ENCODE measurements around the gene LRRN2. TPM values are rescaled to one million over a fixed set of nuclear protein-coding genes. Genes with fewer than 3 reads are reported as not detected.

LRRN2 gene
- total RNA-seq, 2 experiments from 2014 or later = not detected

GRCh38 chr1:204613636-204614035 lies 71.9 kb downstream of the LRRN2 start:
- no peaks in the 10 kb centered on the region for H3K4me1 Mint-ChIP-seq (ENCODE audit: low read depth)
- DNase-seq = no peak
- H3K36me3 Mint-ChIP-seq = no peaks in the 10 kb centered on the region
- no peaks in the 10 kb centered on the region for H3K27me3 Mint-ChIP-seq
- no peak overlapping the region for H3K4me3 Mint-ChIP-seq
- ChIA-PET CTCF (interaction anchor here (0.6 to 1.1 kb wide), 2 partner anchors 133 to 183 kb away, joined by 3 to 4 read pairs; no protein-coding TSS in a partner anchor), POLR2A (no interaction called here)
- intact Hi-C loops (cut with micrococcal nuclease) = no loop called here
- no peaks in the 10 kb centered on the region for H3K9me3 Mint-ChIP-seq
- no peak overlapping the region for H3K27ac Mint-ChIP-seq

GRCh38 chr1:204612326-204612725 lies 73.2 kb downstream of the LRRN2 start:
- intact Hi-C loops (cut with micrococcal nuclease) = no loop called here
- no peak for DNase-seq
- no peak overlapping the region for H3K4me3 Mint-ChIP-seq
- CTCF ChIA-PET = interaction anchor here (1.5 kb wide), 1 partner anchor 195 kb away, joined by 6 read pairs; no protein-coding TSS in a partner anchor
- no peaks in the 10 kb centered on the region for H3K9me3 Mint-ChIP-seq
- peaks cover 3% of the 10 kb centered on the region for H3K27me3 Mint-ChIP-seq
- no peaks in the 10 kb centered on the region for H3K4me1 Mint-ChIP-seq (ENCODE audit: low read depth)
- POLR2A ChIA-PET = no interaction called here
- no peak overlapping the region for H3K27ac Mint-ChIP-seq
- no peaks in the 10 kb centered on the region for H3K36me3 Mint-ChIP-seq

- Mint-ChIP-seq H3K27me3 (peaks cover 3% of the 10 kb centered on the region), H3K27ac (no peak overlapping the region), H3K4me1 (ENCODE audit: low read depth) (no peaks in the 10 kb centered on the region), H3K9me3 (no peaks in the 10 kb centered on the region), H3K36me3 (no peaks in the 10 kb centered on the region), H3K4me3 (no peak overlapping the region)
- intact Hi-C loops (cut with micrococcal nuclease) = no loop called here
- ChIA-PET CTCF (interaction anchor here (1.5 kb wide), 1 partner anchor 196 kb away, joined by 6 read pairs; no protein-coding TSS in a partner anchor), POLR2A (no interaction called here)
- DNase-seq = no peak
These were observed 74.5 kb downstream of the LRRN2 start for GRCh38 chr1:204611036-204611435.

GRCh38 chr1:204607910-204608309 lies 77.6 kb downstream of the LRRN2 start:
- POLR2A ChIA-PET = no interaction called here
- CTCF ChIA-PET = interaction anchor here (1.7 to 3.0 kb wide), 2 partner anchors 184 to 199 kb away, joined by 5 to 13 read pairs; no protein-coding TSS in a partner anchor

GRCh38 chr1:204605791-204606190 lies 79.7 kb downstream of the LRRN2 start:
- DNase-seq = no peak
- H3K4me3 Mint-ChIP-seq = no peak overlapping the region
- CTCF ChIA-PET = no interaction called here
- no peaks in the 10 kb centered on the region for H3K9me3 Mint-ChIP-seq
- peaks cover 3% of the 10 kb centered on the region for H3K27me3 Mint-ChIP-seq
- no peaks in the 10 kb centered on the region for H3K36me3 Mint-ChIP-seq
- H3K27ac Mint-ChIP-seq = no peak overlapping the region
- POLR2A ChIA-PET = no interaction called here
- intact Hi-C loops (cut with micrococcal nuclease) = no loop called here
- no peaks in the 10 kb centered on the region for H3K4me1 Mint-ChIP-seq (ENCODE audit: low read depth)

More at GRCh38 chr1:204607910-204608309, 77.6 kb downstream of the LRRN2 start:
- no peak for DNase-seq
- Mint-ChIP-seq H3K9me3 (no peaks in the 10 kb centered on the region), H3K27ac (no peak overlapping the region), H3K4me3 (no peak overlapping the region), H3K4me1 (ENCODE audit: low read depth) (no peaks in the 10 kb centered on the region), H3K36me3 (no peaks in the 10 kb centered on the region), H3K27me3 (peaks cover 3% of the 10 kb centered on the region)
- intact Hi-C loops (cut with micrococcal nuclease) = no loop called here

GRCh38 chr1:204602871-204603542 lies 82.5 kb downstream of the LRRN2 start:
- peaks cover 3% of the 10 kb centered on the region for H3K27me3 Mint-ChIP-seq
- H3K4me3 Mint-ChIP-seq = no peak overlapping the region
- no peak for DNase-seq
- ChIA-PET POLR2A (no interaction called here), CTCF (no interaction called here)
- no peak overlapping the region for H3K27ac Mint-ChIP-seq
- intact Hi-C loops (cut with micrococcal nuclease) = no loop called here
- no peaks in the 10 kb centered on the region for H3K4me1 Mint-ChIP-seq (ENCODE audit: low read depth)
- no peaks in the 10 kb centered on the region for H3K9me3 Mint-ChIP-seq
- H3K36me3 Mint-ChIP-seq = no peaks in the 10 kb centered on the region

- H3K4me3 Mint-ChIP-seq = no peak overlapping the region
- POLR2A ChIA-PET = no interaction called here
- H3K4me1 Mint-ChIP-seq (ENCODE audit: low read depth) = no peaks in the 10 kb centered on the region
- intact Hi-C loops (cut with micrococcal nuclease) = no loop called here
- no peaks in the 10 kb centered on the region for H3K9me3 Mint-ChIP-seq
- peaks cover 2% of the 10 kb centered on the region for H3K36me3 Mint-ChIP-seq
- H3K27ac Mint-ChIP-seq = no peak overlapping the region
- no peaks in the 10 kb centered on the region for H3K27me3 Mint-ChIP-seq
- no peak for DNase-seq
- CTCF ChIA-PET = no interaction called here
These were observed 83.4 kb downstream of the LRRN2 start for GRCh38 chr1:204602111-204602579.

GRCh38 chr1:204600968-204601367 lies 84.6 kb downstream of the LRRN2 start:
- DNase-seq = no peak
- ChIA-PET POLR2A (no interaction called here), CTCF (interaction anchor here (1.2 kb wide), 1 partner anchor 146 kb away, joined by 3 read pairs; no protein-coding TSS in a partner anchor)
- no peaks in the 10 kb centered on the region for H3K4me1 Mint-ChIP-seq (ENCODE audit: low read depth)
- no peak overlapping the region for H3K27ac Mint-ChIP-seq
- no peaks in the 10 kb centered on the region for H3K27me3 Mint-ChIP-seq
- H3K36me3 Mint-ChIP-seq = peaks cover 2% of the 10 kb centered on the region
- H3K9me3 Mint-ChIP-seq = no peaks in the 10 kb centered on the region
- intact Hi-C loops (cut with micrococcal nuclease) = no loop called here
- H3K4me3 Mint-ChIP-seq = no peak overlapping the region

GRCh38 chr1:204600203-204600602 lies 85.3 kb downstream of the LRRN2 start:
- H3K4me3 Mint-ChIP-seq = no peak overlapping the region
- POLR2A ChIA-PET = no interaction called here
- H3K27ac Mint-ChIP-seq = no peak overlapping the region
- H3K4me1 Mint-ChIP-seq (ENCODE audit: low read depth) = no peaks in the 10 kb centered on the region
- no peaks in the 10 kb centered on the region for H3K9me3 Mint-ChIP-seq
- intact Hi-C loops (cut with micrococcal nuclease) = no loop called here
- CTCF ChIA-PET = interaction anchor here (0.6 to 1.2 kb wide), 2 partner anchors 147 to 154 kb away, joined by 3 read pairs; no protein-coding TSS in a partner anchor
- DNase-seq = no peak
- H3K36me3 Mint-ChIP-seq = peaks cover 2% of the 10 kb centered on the region
- no peaks in the 10 kb centered on the region for H3K27me3 Mint-ChIP-seq

- Mint-ChIP-seq H3K36me3 (peaks cover 2% of the 10 kb centered on the region), H3K27ac (no peak overlapping the region), H3K27me3 (no peaks in the 10 kb centered on the region), H3K9me3 (no peaks in the 10 kb centered on the region), H3K4me3 (no peak overlapping the region), H3K4me1 (ENCODE audit: low read depth) (no peaks in the 10 kb centered on the region)
- ChIA-PET CTCF (no interaction called here), POLR2A (no interaction called here)
- no peak for DNase-seq
- intact Hi-C loops (cut with micrococcal nuclease) = no loop called here
These were observed 85.9 kb downstream of the LRRN2 start for GRCh38 chr1:204599596-204599995.

GRCh38 chr1:204599098-204599497 lies 86.4 kb downstream of the LRRN2 start:
- ChIA-PET CTCF (no interaction called here), POLR2A (no interaction called here)
- H3K4me1 Mint-ChIP-seq (ENCODE audit: low read depth) = no peaks in the 10 kb centered on the region
- no peak overlapping the region for H3K4me3 Mint-ChIP-seq
- H3K27me3 Mint-ChIP-seq = no peaks in the 10 kb centered on the region
- peaks cover 2% of the 10 kb centered on the region for H3K36me3 Mint-ChIP-seq
- intact Hi-C loops (cut with micrococcal nuclease) = no loop called here
- no peak overlapping the region for H3K27ac Mint-ChIP-seq
- no peak for DNase-seq
- H3K9me3 Mint-ChIP-seq = no peaks in the 10 kb centered on the region

GRCh38 chr1:204598319-204598969 lies 87.1 kb downstream of the LRRN2 start:
- no peak overlapping the region for H3K4me3 Mint-ChIP-seq
- ChIA-PET CTCF (no interaction called here), POLR2A (no interaction called here)
- H3K9me3 Mint-ChIP-seq = no peaks in the 10 kb centered on the region
- DNase-seq = no peak
- peaks cover 2% of the 10 kb centered on the region for H3K36me3 Mint-ChIP-seq
- H3K27me3 Mint-ChIP-seq = no peaks in the 10 kb centered on the region
- H3K4me1 Mint-ChIP-seq (ENCODE audit: low read depth) = no peaks in the 10 kb centered on the region
- intact Hi-C loops (cut with micrococcal nuclease) = no loop called here
- no peak overlapping the region for H3K27ac Mint-ChIP-seq
